ENCODE results near the gene HSPA12A.

DNA sequence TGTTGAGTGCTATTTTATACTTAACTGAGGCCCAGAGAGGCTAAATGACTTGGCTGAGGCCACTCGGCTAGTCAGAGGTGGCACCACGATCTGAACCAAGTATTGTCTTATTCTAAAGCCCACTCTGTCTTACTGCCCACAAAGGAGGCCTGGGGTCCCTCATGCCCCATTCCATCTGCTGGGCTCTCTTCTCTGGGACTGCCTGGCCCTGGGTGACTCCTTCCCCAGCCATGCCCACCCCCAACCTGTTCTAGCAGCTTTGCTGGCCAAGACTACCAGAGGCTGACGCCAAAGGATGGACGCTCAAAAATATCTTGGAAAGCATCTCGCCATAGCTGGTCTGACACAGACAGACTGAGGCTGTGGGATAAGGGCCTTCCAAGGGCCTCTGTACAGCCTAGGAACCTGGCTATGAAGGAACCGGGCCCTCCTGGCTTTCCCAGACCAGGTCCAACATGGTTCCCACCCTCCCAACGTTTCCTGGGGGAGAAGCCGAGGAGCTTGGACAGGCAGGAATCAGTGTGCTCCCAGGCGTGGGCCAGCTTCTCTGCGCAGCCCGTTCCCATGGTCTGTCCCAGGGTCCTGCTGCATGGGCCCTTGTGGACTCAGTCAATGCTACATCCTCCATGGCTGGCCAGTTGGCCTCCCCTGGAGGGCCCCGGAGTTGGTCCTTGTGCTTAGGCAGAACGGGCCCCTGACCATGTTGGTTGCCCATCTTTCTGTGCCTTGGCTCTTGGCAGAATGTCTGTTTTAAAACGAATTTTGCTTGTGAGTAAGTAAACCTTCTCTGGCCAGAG, 11.7 kb downstream of the HSPA12A start:
- TF ChIP-seq POLR2A (IDR thresholded peaks at IDR 0.05; ENCODE audit: low read depth) (no peak), EP300 (IDR thresholded peaks at IDR 0.05) (no peak)

All from esophagus muscularis mucosa (tissue), 2 donors.